ENCODE results near the gene MED17.

DNA sequence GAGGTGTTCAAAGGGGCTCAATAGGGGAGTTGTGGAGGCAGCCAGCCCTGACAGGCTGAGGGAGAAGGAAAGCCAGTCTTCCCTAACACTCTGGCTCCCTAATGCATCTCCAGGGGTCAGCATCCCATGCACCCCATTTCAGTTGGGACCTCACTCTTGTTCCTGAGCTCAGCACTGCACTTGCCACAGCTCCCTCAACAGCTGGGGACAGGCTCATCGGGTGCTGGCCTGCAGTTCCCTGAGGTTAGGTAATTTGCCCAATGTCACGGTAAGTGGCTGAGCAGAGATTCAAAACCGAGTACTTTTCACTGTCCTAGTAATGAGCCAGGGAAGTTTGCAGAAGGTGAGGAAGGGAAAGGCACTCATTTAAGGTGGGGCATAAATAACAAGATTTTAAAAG is 45.5 kb downstream of the MED17 start:
- TF ChIP-seq, protein P1, sequence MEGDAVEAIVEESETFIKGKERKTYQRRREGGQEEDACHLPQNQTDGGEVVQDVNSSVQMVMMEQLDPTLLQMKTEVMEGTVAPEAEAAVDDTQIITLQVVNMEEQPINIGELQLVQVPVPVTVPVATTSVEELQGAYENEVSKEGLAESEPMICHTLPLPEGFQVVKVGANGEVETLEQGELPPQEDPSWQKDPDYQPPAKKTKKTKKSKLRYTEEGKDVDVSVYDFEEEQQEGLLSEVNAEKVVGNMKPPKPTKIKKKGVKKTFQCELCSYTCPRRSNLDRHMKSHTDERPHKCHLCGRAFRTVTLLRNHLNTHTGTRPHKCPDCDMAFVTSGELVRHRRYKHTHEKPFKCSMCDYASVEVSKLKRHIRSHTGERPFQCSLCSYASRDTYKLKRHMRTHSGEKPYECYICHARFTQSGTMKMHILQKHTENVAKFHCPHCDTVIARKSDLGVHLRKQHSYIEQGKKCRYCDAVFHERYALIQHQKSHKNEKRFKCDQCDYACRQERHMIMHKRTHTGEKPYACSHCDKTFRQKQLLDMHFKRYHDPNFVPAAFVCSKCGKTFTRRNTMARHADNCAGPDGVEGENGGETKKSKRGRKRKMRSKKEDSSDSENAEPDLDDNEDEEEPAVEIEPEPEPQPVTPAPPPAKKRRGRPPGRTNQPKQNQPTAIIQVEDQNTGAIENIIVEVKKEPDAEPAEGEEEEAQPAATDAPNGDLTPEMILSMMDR (conservative IDR thresholded peaks at IDR 0.05), result no peak
- TF ChIP-seq ZFX (IDR thresholded peaks at IDR 0.05), result no peak

Measured in C4-2B (cell line).